Pancreas (tissue), 10 donors: ENCODE data around the gene IGFL2. TPM values are rescaled to one million over a fixed set of nuclear protein-coding genes. Genes with fewer than 3 reads are reported as not detected.

Source experiments
- ATAC-seq, 4 donors: fragments of 200-7000 bp; cut with Tn5 transposase; one replicate each; pipeline versions ENCODE4 v1.8.0 to v1.9.1; 2020; ENCODE audit warnings: mild to moderate bottlenecking in 4 of 4, moderate library complexity in 4 of 4
- DNase-seq, 6 donors: peaks; one replicate each; pipeline ENCODE4 v3.0.0-alpha.2; 2020
- FAIRE-seq: peaks from 2 replicates; lab custom pipeline; 2012; peaks lifted over from hg19 to GRCh38; lab: Jason Lieb, UNC
- H3K27ac ChIP-seq, 4 donors: fragments of 200-600 bp; sonication (generic); 1 replicate in 3 of 4; 2 replicates in 1 of 4; pipeline versions ENCODE4 v1.5.0 to v1.8.0; 2020
- H3K27me3 ChIP-seq, 4 donors: fragments of 200-600 bp; one replicate each; pipeline ENCODE4 v1.8.0; 2021
- H3K36me3 ChIP-seq, 3 donors: fragments of 200-600 bp; sonication (generic) in 1 of 3; one replicate each; pipeline versions ENCODE4 v1.5.0 to v1.8.0; 2020 to 2021
- H3K4me1 ChIP-seq, 3 donors: fragments of 200-600 bp; one replicate each; pipeline ENCODE4 v1.8.0; 2021
- H3K4me3 ChIP-seq, 4 donors: fragments of 200-600 bp; sonication (generic) in 2 of 4; one replicate each; pipeline versions ENCODE4 v1.5.0 to v1.8.0; 2020 to 2021
- H3K9me3 ChIP-seq, 4 donors: fragments of 200-600 bp; one replicate each; pipeline ENCODE4 v1.8.0; 2021
- CTCF ChIP-seq, 4 donors: fragments of 200-600 bp; sonication (generic) in 3 of 4; IDR thresholded peaks; one replicate each; pipeline versions ENCODE4 v1.5.0 to v1.8.0; 2021; ENCODE audit warnings: antibody characterized with exemption in 4 of 4
- WGBS, 2 donors: extraction: QIAGEN DNeasy Blood & Tissue Kit; methylation state at CpG; one replicate each; pipeline ENCODE4 v1.1.7; 2013; 5-methylcytosine and 5-hydroxymethylcytosine counted together
- intact Hi-C, 3 donors: fragments of 100-400 bp; cut with DNase I; formaldehyde crosslinking; loops; one replicate each; pipeline versions ENCODE4 v1.11.1 to v1.14.2; 2022
- polyA plus RNA-seq, 2 donors: library from polyadenylated mRNA; stranded (reverse); fragments of 200-250 nt; gene quantifications; one replicate each; pipeline ENCODE4 v1.2.3, GENCODE V29; 2013
- total RNA-seq, 6 donors: library from RNA; stranded (reverse); fragmentation: NEBNext Ultra II Directional in 4 of 6; extraction: Animal tissue kit (Norgen Biotek cat#: 25700) in 4 of 6; gene quantifications; one replicate each; pipeline versions ENCODE4 v1.2.1 to v1.2.4, GENCODE V29; 2021 to 2023
- donor health status: healthy with polysubstance abuse.
- donor health status: DM: no; HTN: no; CAD: no; lungs with moderate emphysema.
- donor health status: DM: no; HTN: no; CAD: no.
- donor health status: control.
- donor health status: control.
- donor health status: Bipolar disorder and iron deficiency.
- donor health status: DM: yes; HTN: yes; CAD: no.
- donor health status: DM: no; HTN: no; CAD: no.
- donor health status: DM: no; HTN: no; CAD: no.
- donor health status: DM: yes; HTN: yes; CAD: no.

The IGFL2 gene
- total and polyA plus RNA-seq, 8 donors: not detected

GRCh38 chr19:46131485-46132143 is 16.4 kb upstream of the IGFL2 start:
- DNase-seq (no peak), ATAC-seq (no peak), FAIRE-seq (no peak)
- Histone ChIP-seq H3K36me3 (no peaks in the 10 kb centered on the region), H3K27me3 (no peaks in the 10 kb centered on the region), H3K4me1 (peaks cover 7 to 17% (median 12%) of the 10 kb centered on the region in 3 donors), H3K27ac (no peak overlapping the region), H3K9me3 (no peaks in the 10 kb centered on the region), H3K4me3 (peak overlapping the region in 1 of 4 donors; percentile 18)
- TF ChIP-seq CTCF (IDR thresholded peaks at IDR 0.05): no peak
- 82 to 85% methylated on average over 10 of the region's 10 CpGs for WGBS, 2 donors
- intact Hi-C loops: no loop called here

- WGBS, 2 donors: 80% methylated on average over 4 of the region's 4 CpGs
- H3K36me3 ChIP-seq: no peaks in the 10 kb centered on the region
- intact Hi-C loops: no loop called here
- no peak for DNase-seq
- H3K4me1 ChIP-seq: peaks cover 7 to 17% (median 12%) of the 10 kb centered on the region in 3 donors
- H3K4me3 ChIP-seq: peak overlapping the region in 1 of 4 donors; percentile 18
- peak in 2 of 4 donors; percentile 18 to 47 for ATAC-seq
- no peaks in the 10 kb centered on the region for H3K27me3 ChIP-seq
- H3K9me3 ChIP-seq: no peaks in the 10 kb centered on the region
- H3K27ac ChIP-seq: peak overlapping the region in 2 of 4 donors; percentile 51 to 62
- TF ChIP-seq CTCF (IDR thresholded peaks at IDR 0.05): no peak
- FAIRE-seq: no peak
Measured at GRCh38 chr19:46132508-46133100, 15.4 kb upstream of the IGFL2 start.

- DNase-seq (peak in 4 of 6 donors; percentile 23 to 51 (median 27)), ATAC-seq (peak; percentile 53 to 81 (median 68)), FAIRE-seq (no peak)
- H3K27me3 ChIP-seq: no peaks in the 10 kb centered on the region
- H3K36me3 ChIP-seq: no peaks in the 10 kb centered on the region
- H3K4me3 ChIP-seq: peak overlapping the region in 1 of 4 donors; percentile 18
- H3K4me1 ChIP-seq: peaks cover 7 to 17% (median 12%) of the 10 kb centered on the region in 3 donors
- peak overlapping the region in 2 of 4 donors; percentile 51 to 62 for H3K27ac ChIP-seq
- no peaks in the 10 kb centered on the region for H3K9me3 ChIP-seq
- no peak for TF ChIP-seq CTCF (IDR thresholded peaks at IDR 0.05)
- intact Hi-C loops: no loop called here
- WGBS, 2 donors: 51 to 68% methylated on average over 6 of the region's 6 CpGs
Measured at GRCh38 chr19:46133101-46133627, 14.9 kb upstream of the IGFL2 start.

- intact Hi-C loops: no loop called here
- Histone ChIP-seq H3K27ac (peak overlapping the region in 2 of 4 donors; percentile 51 to 59), H3K4me1 (peaks cover 7 to 17% (median 12%) of the 10 kb centered on the region in 3 donors), H3K27me3 (no peaks in the 10 kb centered on the region), H3K9me3 (no peaks in the 10 kb centered on the region), H3K36me3 (no peaks in the 10 kb centered on the region), H3K4me3 (no peak overlapping the region)
- WGBS, 2 donors: 82 to 89% methylated on average over 1 of the region's 1 CpG
- FAIRE-seq: no peak
- ATAC-seq: peak in 1 of 4 donors; percentile 50
- no peak for DNase-seq
- TF ChIP-seq CTCF (IDR thresholded peaks at IDR 0.05): no peak
Measured at GRCh38 chr19:46133777-46134241, 14.2 kb upstream of the IGFL2 start.
